ENCODE results near the gene SHH. TPM values are rescaled to one million over a fixed set of nuclear protein-coding genes. Genes with fewer than 3 reads are reported as not detected.
A peak's percentile ranks its signal among the peaks of the same experiment; 100 is the strongest.

SHH gene
- total RNA-seq, 1 donor from 2014 or later, result not detected

- DNase-seq (ENCODE audit: low spot score), result no peak
These were observed 19.2 kb downstream of the SHH start for GRCh38 chr7:155792999-155793560.

- DNase-seq (ENCODE audit: low spot score), result no peak
These were observed 19.8 kb downstream of the SHH start for GRCh38 chr7:155792315-155792960.

- no peak for DNase-seq (ENCODE audit: low spot score)
These were observed 20.4 kb downstream of the SHH start for GRCh38 chr7:155791836-155792235.

GRCh38 chr7:155791214-155791737, 21.0 kb downstream of the SHH start:
- DNase-seq (ENCODE audit: low spot score), result no peak

- no peak for DNase-seq (ENCODE audit: low spot score)
These were observed 21.6 kb downstream of the SHH start for GRCh38 chr7:155790666-155791065.

GRCh38 chr7:155789001-155789725, 23.1 kb downstream of the SHH start:
- no peak for DNase-seq (ENCODE audit: low spot score)

GRCh38 chr7:155788616-155789000, 23.7 kb downstream of the SHH start:
- no peak for DNase-seq (ENCODE audit: low spot score)

GRCh38 chr7:155787171-155787851, 25.0 kb downstream of the SHH start:
- no peak for DNase-seq (ENCODE audit: low spot score)

- DNase-seq (ENCODE audit: low spot score), result no peak
These were observed 25.8 kb downstream of the SHH start for GRCh38 chr7:155786491-155786890.

GRCh38 chr7:155785536-155785935, 26.7 kb downstream of the SHH start:
- no peak for DNase-seq (ENCODE audit: low spot score)

- no peak for DNase-seq (ENCODE audit: low spot score)
These were observed 29.8 kb downstream of the SHH start for GRCh38 chr7:155782466-155782865.

- no peak for DNase-seq (ENCODE audit: low spot score)
These were observed 30.8 kb downstream of the SHH start for GRCh38 chr7:155781433-155781832.

- DNase-seq (ENCODE audit: low spot score), result peak; percentile 89
These were observed 31.4 kb downstream of the SHH start for GRCh38 chr7:155780884-155781283.

GRCh38 chr7:155778349-155778748, 33.9 kb downstream of the SHH start:
- peak; percentile 37 for DNase-seq (ENCODE audit: low spot score)

GRCh38 chr7:155776606-155777005, 35.7 kb downstream of the SHH start:
- no peak for DNase-seq (ENCODE audit: low spot score)

- DNase-seq (ENCODE audit: low spot score), result no peak
These were observed 36.6 kb downstream of the SHH start for GRCh38 chr7:155775691-155776090.

GRCh38 chr7:155774947-155775346, 37.3 kb downstream of the SHH start:
- no peak for DNase-seq (ENCODE audit: low spot score)

- no peak for DNase-seq (ENCODE audit: low spot score)
These were observed 38.7 kb downstream of the SHH start for GRCh38 chr7:155773531-155773930.

- no peak for DNase-seq (ENCODE audit: low spot score)
These were observed 42.0 kb downstream of the SHH start for GRCh38 chr7:155770241-155770640.

GRCh38 chr7:155769701-155770100, 42.6 kb downstream of the SHH start:
- no peak for DNase-seq (ENCODE audit: low spot score)

GRCh38 chr7:155766966-155767916, 45.0 kb downstream of the SHH start:
- no peak for DNase-seq (ENCODE audit: low spot score)
